Mammary epithelial cell (primary cell): ENCODE data around the gene ARHGEF12.

Experiments used
- EZH2 ChIP-seq: IDR thresholded peaks from 2 replicates; pipeline ENCODE4 v1.6.1; 2012; ENCODE audit warnings: low read length, inconsistent platforms, borderline replicate concordance
- TF ChIP-seq, protein P1 (sequence below), 2 donors: IDR thresholded peaks in 1 of 2; conservative IDR thresholded peaks in 1 of 2; 2 replicates each; pipeline ENCODE4 v1.5.1; 2011 to 2012; ENCODE audit warnings: inconsistent platforms in 2 of 2, low read length in 2 of 2, mild to moderate bottlenecking in 2 of 2, control low read depth in 1 of 2, low read depth in 1 of 2; ENCODE audit not compliant: insufficient read depth in 1 of 2; ENCODE audit errors: extremely low read depth in 1 of 2

DNA sequence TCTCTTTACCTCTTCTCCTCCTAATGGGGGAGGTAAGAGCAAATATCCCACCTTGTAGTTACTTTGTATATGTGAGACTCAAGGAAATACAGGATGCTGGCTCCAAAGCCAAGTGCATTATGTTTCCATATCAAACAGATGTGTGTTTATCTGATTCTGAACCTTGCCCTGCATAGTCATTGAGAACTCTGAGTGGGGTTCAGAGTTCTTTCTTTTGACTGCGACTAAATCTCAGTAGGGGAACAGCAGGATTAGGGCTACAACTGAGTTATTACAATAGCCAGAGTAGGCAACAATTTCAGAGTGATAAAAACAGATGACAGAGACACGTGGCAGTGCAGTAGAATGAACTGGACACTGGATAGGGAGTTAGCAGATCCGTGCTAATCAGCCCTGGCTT is 45.3 kb upstream of the ARHGEF12 start:
- TF ChIP-seq, protein P1, sequence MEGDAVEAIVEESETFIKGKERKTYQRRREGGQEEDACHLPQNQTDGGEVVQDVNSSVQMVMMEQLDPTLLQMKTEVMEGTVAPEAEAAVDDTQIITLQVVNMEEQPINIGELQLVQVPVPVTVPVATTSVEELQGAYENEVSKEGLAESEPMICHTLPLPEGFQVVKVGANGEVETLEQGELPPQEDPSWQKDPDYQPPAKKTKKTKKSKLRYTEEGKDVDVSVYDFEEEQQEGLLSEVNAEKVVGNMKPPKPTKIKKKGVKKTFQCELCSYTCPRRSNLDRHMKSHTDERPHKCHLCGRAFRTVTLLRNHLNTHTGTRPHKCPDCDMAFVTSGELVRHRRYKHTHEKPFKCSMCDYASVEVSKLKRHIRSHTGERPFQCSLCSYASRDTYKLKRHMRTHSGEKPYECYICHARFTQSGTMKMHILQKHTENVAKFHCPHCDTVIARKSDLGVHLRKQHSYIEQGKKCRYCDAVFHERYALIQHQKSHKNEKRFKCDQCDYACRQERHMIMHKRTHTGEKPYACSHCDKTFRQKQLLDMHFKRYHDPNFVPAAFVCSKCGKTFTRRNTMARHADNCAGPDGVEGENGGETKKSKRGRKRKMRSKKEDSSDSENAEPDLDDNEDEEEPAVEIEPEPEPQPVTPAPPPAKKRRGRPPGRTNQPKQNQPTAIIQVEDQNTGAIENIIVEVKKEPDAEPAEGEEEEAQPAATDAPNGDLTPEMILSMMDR (conservative IDR thresholded peaks at IDR 0.05 in 1 of 2, IDR thresholded peaks at IDR 0.05 in 1 of 2; ENCODE audit: extremely low read depth in 1 of 2, insufficient read depth in 1 of 2, low read depth in 1 of 2, low read length in 2 of 2): no peak
- TF ChIP-seq EZH2: no peak
